SK-N-SH treated with all-trans-retinoic acid at 6 μM for 48 hours (cell line): Measurements from ENCODE around the gene MVB12B.

Source experiments
- ARNTL ChIP-seq: fragments of 450-650 bp; formaldehyde crosslinking; IDR thresholded peaks from 2 replicates; pipeline ENCODE4 v1.5.0; 2020; ENCODE audit warnings: low read depth, mild to moderate bottlenecking, moderate library complexity, borderline replicate concordance
- RARB ChIP-seq: fragments of 250-450 bp; sonication (Bioruptor Pico); IDR thresholded peaks from 2 replicates; pipeline ENCODE4 v1.8.0; 2021; ENCODE audit warnings: mild to moderate bottlenecking, moderate library complexity

- TF ChIP-seq RARB (CRISPR knock-in tag) (no peak), ARNTL (CRISPR knock-in tag) (no peak)
Measured at GRCh38 chr9:126548312-126548711, 221.7 kb downstream of the MVB12B start.
